ENCODE results near the gene RAPGEF2.

The RAPGEF2 gene

GRCh38 chr4:159127745-159128518 is 25.1 kb downstream of the RAPGEF2 start:
- TF ChIP-seq MYC (IDR thresholded peaks at IDR 0.05; ENCODE audit: low read depth, low read length) (no peak), CTCF (IDR thresholded peaks at IDR 0.05; ENCODE audit: low read depth, low read length) (no peak), MAX (IDR thresholded peaks at IDR 0.05; ENCODE audit: low read depth, low read length) (no peak), POLR2A (IDR thresholded peaks at IDR 0.05; ENCODE audit: extremely low read depth, insufficient read length) (no peak)
- DNase-seq (ENCODE audit: low read depth): no peak
- H3K4me3 ChIP-seq (ENCODE audit: low read depth, low read length): no peak overlapping the region

- no peak overlapping the region for H3K4me3 ChIP-seq (ENCODE audit: low read depth, low read length)
- no peak for TF ChIP-seq CTCF (IDR thresholded peaks at IDR 0.05; ENCODE audit: low read depth, low read length)
- no peak for TF ChIP-seq POLR2A (IDR thresholded peaks at IDR 0.05; ENCODE audit: extremely low read depth, insufficient read length)
- no peak for TF ChIP-seq MAX (IDR thresholded peaks at IDR 0.05; ENCODE audit: low read depth, low read length)
- TF ChIP-seq MYC (IDR thresholded peaks at IDR 0.05; ENCODE audit: low read depth, low read length): no peak
- DNase-seq (ENCODE audit: low read depth): no peak
Measured at GRCh38 chr4:159129814-159130550, 27.1 kb downstream of the RAPGEF2 start.

- H3K4me3 ChIP-seq (ENCODE audit: low read depth, low read length): no peak overlapping the region
- TF ChIP-seq CTCF (IDR thresholded peaks at IDR 0.05; ENCODE audit: low read depth, low read length) (no peak), MAX (IDR thresholded peaks at IDR 0.05; ENCODE audit: low read depth, low read length) (no peak), POLR2A (IDR thresholded peaks at IDR 0.05; ENCODE audit: extremely low read depth, insufficient read length) (no peak), MYC (IDR thresholded peaks at IDR 0.05; ENCODE audit: low read depth, low read length) (no peak)
- no peak for DNase-seq (ENCODE audit: low read depth)
Measured at GRCh38 chr4:159131564-159131963, 28.7 kb downstream of the RAPGEF2 start.

- TF ChIP-seq POLR2A (IDR thresholded peaks at IDR 0.05; ENCODE audit: extremely low read depth, insufficient read length): no peak
- TF ChIP-seq MAX (IDR thresholded peaks at IDR 0.05; ENCODE audit: low read depth, low read length): no peak
- TF ChIP-seq CTCF (IDR thresholded peaks at IDR 0.05; ENCODE audit: low read depth, low read length): no peak
- TF ChIP-seq MYC (IDR thresholded peaks at IDR 0.05; ENCODE audit: low read depth, low read length): no peak
- H3K4me3 ChIP-seq (ENCODE audit: low read depth, low read length): no peak overlapping the region
- no peak for DNase-seq (ENCODE audit: low read depth)
Measured at GRCh38 chr4:159134429-159134828, 31.6 kb downstream of the RAPGEF2 start.

- no peak overlapping the region for H3K4me3 ChIP-seq (ENCODE audit: low read depth, low read length)
- no peak for DNase-seq (ENCODE audit: low read depth)
- no peak for TF ChIP-seq CTCF (IDR thresholded peaks at IDR 0.05; ENCODE audit: low read depth, low read length)
- TF ChIP-seq MYC (IDR thresholded peaks at IDR 0.05; ENCODE audit: low read depth, low read length): no peak
- TF ChIP-seq MAX (IDR thresholded peaks at IDR 0.05; ENCODE audit: low read depth, low read length): no peak
- no peak for TF ChIP-seq POLR2A (IDR thresholded peaks at IDR 0.05; ENCODE audit: extremely low read depth, insufficient read length)
Measured at GRCh38 chr4:159137176-159137575, 34.3 kb downstream of the RAPGEF2 start.

Data from NB4 (cell line).